Stimulated activated CD4-positive, alpha-beta T cell treated with anti-CD3 and anti-CD28 coated beads, Interleukin-1b, Interleukin-23, amount 100 ng/mL, for 1 hour (primary cell): ENCODE results near the gene ANKRD63.

Source experiments
- DNase-seq, 2 donors: peaks; one replicate each; pipeline ENCODE4 v3.0.0-alpha.2; 2020; ENCODE audit warnings: low read depth in 2 of 2

Gene ANKRD63

DNA sequence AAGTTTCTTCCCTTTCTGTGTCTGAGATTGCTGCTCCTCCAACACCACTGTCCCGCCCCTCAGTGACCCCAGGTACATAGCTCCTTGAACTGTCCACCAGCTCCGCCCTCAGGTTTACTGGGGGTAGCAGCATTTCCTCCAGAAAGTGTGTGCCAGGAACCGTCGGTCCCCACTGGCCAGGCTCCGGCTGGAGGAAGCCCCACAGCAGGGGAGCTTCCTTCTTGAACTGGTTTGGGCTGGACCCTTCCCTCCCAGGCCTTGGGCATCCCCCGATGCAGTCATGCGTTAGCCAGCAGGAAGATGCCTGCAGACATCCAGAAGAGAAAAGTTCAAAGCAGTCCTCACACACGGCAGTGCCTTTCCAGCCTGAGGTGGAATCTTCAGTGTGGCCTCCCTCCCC lies 24.3 kb downstream of the ANKRD63 start:
- no peak for DNase-seq

DNA sequence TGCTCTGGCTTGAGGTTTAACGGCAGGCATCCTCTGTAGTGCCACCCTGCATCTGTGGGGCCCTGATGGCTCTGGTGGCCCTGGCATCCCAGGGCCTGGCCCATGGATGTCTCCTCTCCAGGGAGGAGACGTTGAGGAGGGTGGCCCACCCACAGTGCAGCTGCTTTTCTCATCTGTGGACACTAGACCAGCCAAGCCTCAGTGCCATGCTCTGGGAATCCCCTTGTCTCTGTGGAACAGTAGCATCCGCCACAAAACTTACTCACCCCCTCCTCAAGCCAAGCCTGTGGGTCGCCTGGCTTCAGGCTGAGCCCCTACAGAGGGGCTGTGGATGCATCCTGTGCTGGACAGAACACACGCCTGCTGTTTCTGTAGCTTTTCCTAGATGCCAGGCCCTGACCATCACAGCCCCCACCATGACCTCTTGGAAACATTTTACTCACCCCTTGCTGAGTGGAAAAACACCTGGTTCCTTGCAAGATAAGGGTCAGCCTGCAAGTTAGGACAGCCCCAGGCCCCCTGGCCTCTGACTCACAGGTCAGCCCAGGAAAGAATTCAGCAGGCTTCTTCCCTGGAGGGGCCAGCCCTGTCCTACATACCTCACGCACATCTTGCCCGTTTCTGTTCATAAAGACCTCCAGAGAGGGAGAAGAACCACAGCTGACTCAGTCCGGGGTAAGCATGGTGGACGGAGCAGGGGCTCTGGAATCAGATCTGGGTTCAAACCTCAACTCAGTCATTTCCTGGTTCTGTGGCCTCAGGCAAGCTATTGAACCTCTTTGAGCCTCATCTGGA lies 25.0 kb downstream of the ANKRD63 start:
- DNase-seq, result no peak

DNA sequence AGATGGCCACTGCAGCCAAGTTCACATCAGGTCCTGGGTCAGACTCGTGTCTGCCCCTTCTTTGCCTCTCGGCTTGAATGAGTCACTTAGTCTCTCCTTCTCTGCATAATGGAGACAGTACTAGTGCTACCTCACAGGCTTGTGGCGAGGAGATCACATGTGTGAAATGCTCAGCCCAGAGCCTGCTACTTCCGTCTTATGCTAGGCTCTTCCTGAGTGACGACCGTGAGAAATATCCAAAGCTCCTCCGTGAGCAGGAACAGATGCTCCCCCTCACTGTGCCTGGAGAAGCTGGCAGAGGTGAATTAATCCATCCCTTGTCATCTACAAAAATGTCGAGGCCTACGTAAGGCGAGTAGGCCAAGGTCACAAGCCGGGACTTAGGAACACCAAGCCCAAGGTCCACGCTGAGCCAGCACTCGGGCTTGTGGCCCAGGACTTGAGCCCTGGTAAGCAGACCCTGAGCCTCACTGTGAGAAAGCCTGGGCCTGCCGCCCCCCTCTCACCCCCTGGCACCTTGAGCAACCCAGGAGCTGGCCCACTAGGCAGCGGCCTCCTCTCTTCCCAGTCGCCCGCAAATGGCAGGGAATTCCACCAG lies 26.1 kb downstream of the ANKRD63 start:
- no peak for DNase-seq

DNA sequence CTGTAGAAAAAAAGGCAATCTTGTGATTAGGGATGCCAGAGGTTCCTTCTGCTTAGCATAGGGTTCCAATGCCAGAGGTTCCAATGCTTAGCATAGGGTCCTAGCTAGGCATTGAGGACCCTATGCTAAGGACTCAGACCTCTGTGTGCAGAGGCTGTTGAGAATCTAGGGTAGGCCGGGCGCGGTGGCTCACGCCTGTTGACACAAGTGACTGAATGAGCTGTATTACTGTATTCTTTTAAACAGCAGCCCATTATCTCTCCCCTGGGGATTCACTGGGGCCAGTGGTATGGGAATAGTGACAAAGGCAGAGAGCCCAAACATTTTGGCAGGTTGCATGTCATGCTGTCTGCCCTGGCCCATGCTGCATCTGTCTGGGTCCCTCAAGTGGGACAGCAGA lies 27.8 kb downstream of the ANKRD63 start:
- no peak for DNase-seq

DNA sequence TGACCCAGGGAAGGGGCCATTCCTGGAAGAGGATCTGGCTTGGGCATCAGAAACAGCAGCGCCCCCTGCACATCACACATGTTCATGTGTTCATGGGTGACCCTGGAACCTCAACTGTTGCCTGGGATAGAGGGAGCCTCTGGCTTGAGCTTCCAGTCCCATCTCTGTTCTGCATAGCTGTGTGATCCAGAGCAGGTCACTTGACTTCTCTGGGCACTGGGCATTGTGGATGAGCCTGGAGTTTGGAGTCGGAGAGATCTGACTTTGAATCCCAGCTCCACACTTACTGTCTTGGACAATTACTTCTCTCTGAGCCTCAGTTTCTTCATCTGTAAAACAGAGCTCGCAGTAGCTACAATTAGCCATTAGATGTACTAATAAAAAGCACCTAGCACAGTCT lies 28.4 kb downstream of the ANKRD63 start:
- DNase-seq, result no peak

DNA sequence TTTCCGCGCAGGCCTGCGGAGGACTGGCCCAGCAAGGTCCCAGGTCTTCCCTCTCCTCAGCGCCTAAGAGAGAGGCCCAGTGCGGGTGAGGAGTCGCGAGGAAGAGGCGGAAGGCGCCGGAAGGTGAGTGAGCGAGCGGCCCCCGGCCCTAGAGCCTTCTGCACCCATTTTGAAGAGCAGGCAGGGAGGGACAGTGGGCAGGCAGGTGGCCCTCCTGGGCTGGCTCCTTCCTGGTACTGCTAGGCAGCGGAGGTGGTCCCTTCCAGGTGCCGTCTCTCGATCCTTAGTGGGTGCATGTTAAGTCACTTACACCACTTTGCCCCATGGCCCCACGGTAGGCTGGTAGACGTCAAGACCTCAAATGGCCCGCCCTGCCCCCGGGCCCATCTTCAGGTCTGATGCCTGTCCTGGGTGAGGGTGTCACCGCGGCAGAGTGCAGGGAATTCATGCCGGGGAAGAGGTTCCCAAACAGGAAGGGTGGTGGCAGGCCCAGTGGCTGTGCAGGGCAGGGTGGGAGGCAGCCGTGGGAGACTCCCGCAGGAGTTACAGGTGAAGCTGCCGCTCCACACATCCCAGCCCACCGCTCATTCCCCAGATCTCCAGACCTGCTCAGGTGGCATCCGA lies 29.6 kb downstream of the ANKRD63 start:
- no peak for DNase-seq

DNA sequence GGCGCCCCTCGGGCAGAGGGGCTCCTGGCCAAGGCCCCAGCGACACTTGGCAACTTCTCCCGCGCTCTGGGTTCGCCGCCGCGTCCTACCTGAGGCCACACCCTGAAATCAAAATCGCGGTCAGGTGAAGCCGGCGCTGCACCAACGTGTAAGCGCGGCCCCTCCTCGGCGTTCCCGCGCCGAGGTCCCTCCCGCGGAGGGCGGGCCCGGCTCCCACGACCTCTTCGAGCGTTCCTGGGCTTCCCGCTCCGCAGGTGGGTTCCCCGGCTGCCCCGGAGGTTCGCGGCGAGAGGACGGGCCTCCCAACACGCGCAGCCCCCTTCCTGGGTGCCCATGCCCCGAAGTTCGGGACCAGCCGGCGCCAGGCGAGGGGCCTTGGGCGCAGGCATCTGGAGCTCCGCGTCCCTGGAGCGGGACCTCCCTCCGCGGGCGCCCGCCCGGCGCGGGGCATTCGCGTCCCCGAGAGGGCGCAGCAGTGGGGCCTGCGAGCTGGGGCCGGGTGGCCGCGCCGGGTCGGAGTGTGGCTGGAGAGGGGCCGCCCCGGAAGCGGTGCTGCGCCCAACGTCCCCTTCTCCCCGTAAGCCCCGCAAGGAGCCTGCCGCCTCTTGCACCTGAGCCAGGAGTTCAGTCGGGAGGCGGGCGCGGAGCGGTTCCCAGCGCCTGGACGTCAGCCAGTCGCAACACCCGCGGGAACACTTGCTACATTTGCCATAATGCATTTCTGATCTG lies 30.3 kb downstream of the ANKRD63 start:
- DNase-seq, result no peak

DNA sequence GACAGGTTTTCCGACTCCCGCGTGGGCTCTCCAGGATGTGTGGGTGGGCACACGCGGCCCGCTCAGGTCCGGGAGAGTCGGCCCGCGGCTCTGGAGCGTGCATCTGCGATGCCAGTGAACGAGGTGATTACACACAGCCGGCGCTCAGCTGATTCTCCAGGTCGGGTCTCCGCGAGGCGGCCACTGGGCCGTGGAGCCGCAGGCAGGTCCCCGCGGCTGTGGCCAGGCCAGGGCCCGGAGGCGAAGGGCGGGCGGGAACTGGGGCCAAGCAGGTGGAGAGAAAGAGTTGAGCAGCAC lies 30.8 kb downstream of the ANKRD63 start:
- no peak for DNase-seq

DNA sequence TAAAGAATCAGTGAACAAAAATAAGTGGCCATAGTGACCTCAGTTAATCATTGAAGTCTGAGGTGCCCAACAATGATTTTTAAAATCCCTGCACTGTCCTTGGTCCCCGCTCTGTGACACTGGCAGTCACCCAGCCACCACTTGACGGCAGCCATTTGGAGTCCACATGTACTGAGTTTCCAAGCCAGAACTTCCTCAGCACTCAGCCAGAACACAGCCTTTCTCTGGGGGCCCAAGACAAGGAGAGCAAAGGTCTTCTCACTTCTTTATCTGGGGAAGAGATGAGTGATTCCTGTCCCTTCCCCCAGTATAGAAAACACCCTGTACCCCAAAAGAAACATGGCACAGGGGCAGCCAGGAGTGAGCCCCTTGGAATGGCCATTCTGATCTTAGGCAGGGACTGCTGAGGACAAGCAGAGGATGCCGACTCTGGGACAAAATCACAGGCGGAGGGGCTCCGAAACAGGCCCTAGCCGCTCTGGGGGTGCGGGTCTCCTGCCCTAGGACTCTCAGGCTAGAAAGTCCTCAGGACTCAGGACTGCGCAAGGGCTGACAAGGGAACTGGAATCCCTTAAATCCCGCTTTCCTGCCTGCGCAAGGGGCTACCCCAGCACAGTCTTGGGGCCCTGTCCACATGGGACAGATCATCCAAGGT lies 31.3 kb downstream of the ANKRD63 start:
- DNase-seq, result no peak

DNA sequence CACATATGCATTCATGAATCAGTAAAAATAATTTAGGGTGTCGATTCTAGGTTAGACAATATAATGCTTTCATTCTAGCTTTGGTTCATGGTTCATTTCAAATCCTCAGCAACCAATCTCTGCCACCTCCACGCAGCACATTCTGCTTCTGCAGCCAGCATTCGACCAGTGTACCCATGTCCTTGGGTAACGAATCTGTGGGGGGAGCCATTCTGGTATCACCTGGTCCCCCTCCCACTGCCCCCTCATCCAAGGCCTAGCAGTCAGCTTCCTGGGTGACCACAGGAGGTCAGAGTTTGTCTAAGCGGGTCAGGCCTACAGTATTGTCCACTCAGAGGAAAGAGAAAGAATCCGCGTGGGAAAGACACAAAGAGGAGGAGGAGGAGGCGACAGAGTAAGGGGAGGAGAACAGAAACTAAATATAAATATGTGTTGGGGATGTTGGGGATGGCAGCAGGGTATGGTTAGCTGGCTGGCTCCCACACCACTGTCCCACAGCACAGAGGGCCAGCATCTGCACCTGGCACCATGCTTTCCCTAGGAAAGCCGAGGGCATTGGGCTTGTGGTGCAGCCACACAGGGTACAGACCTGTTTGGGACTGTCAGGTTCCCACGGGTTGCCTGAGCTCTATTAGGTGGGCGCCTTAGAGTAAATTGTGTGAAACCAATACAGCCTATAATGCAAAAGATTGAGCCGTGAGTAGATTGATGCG lies 31.9 kb downstream of the ANKRD63 start:
- no peak for DNase-seq

DNA sequence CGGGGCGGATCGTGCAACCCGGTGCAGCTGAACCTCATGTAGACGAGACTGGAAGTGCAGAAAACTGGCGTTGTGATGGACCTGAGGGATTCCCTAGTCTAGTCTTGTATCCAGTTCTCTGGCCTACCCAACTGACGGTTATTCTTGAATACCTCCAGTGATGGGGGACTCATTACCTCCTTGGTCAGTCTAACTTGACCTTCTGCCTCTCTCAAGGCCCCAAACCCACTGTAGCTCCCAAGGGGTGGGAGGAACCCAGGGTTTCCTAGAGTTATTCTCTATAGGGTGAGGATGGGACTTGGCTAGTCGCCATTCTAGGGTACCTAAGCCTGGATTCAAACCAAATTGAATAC lies 32.6 kb downstream of the ANKRD63 start:
- DNase-seq, result no peak

DNA sequence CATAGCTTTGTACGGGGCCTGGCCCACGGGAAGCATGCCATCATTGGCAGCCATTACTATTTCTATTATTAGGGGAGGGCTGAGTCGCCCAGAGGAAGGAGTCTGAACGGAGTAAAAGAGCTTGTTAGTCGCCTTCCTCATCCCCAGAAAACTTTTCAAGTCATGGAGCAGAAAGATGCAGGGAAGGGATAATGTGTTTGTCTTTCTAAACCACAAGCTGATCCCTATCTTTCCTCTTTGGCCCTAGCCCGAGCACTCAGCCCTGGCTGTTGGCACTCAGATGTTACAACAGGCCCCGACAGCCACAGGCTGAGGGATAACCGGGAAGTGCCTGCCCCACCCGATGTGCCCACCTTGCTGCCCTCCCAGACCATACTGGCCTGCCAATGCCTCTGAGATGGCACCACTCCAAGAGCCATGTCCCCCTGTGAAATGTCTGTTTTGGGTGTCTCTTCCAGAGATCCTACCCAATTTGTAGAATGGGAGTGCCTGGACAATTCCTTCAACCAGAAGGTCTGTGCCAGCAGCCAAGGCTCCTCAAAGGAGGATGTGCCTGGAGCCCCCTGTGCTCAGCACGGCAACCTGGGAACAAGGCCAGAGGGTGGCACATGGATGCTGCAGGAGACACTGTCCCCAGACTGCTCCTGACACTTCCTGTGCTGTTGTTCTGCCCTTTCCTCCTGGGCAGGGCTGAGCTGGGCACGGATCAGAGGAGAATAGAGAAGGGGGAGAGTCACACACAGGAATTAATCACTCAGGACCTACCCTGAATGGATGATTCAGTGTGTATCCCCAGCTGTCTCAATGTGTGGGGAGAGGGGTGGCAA lies 33.2 kb downstream of the ANKRD63 start:
- DNase-seq, result no peak

DNA sequence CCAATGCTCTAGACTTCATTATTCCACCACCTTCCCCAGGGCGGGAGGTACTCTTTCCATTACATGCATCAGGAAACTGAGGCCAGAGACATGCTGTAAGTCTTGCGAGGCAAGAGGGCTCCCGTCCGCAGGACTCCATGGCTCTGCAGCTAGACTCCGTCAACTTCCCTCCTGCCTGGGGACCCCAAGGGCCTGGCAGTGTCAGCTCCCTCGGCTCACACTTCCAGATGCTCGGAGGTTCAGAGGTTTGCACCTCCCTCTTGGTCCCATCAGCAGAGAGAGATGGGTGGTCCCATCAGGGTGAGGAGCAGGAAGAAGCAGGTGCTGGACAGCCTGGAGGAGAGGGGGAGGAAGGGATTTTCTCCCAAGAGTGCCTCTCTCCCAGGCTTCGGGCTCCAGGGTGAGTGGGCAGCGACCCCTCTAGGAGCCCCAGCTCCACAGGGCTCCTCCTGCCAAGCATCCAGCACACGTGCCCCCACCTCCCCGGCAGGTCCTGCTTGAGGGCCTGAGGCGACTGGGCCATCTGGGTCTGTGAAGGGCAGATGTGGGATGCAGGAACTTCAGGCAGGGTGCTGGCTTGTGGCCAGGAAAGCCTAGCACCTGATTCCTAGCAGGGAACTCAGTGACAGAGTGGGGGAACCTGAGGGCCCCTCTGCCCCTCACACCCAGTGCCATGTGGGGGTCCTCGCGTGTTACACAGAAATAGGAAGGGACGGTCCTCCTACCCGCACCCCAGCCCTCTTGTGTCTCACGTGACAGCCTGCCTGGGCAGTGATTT lies 34.7 kb downstream of the ANKRD63 start:
- DNase-seq, result no peak

DNA sequence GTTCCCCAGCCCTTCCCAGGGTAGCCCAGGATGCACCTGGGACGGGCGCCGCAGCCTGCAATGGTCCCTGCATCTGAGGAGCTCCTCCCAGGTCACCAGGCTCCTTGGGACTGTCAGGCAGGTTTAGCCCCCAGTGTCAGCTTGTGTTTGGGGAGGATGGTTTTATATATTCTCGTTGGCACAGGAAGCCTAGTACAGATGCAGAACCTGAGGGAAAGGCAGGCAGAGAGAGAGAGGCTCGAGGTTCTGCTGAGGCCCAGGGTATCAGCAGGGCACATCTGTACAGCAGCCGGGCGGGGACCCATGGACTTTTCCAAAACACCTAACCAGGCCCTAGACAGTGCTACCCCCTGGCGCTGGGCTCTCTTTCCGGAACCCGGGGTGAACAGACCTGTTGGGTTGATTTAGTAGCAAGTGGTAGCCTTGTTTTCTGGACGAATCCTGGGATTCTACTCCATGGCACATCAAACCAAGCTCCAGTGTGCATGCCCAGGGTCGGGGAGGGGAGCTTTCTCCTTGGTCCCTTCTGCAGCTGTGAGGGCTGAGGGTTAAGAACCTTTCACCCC lies 35.4 kb downstream of the ANKRD63 start:
- DNase-seq, result no peak

DNA sequence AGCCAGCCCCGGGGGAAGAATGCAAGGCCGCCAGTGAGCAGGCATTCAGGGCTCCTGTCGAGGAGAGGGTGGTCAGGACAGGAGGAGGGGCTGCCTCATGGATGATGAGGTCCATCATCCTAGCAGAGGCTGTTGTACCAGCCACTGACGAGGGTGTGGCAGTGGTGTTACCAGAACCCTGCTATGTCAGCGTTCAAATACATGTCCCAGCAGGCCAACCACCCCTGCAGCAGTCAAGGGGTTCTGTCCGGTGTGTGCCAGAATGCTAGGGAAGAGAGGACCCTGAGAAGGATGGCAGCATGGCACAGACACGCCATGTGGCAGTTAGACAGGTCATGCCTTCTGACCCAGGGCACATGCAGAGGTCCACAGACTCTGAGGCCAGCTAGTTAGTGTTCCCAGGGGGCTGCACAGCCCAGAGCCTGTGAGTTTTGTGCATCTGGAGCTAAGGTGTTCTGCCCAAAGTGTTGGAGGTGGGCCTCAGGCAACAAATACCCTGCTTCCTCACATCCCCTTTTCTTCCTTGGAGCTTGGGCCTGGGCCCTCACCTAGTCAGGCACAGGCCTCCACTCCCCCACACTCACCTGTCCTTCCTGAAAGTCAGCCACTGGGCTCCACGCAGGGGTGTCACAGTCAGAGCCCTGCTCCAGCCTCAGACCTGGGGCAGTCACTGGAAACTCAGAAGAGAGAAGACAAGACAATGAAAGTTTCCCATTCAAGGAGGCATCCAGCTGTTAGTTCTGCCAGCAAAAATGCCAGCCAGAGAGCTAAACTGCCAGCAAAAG lies 36.2 kb downstream of the ANKRD63 start:
- no peak for DNase-seq

DNA sequence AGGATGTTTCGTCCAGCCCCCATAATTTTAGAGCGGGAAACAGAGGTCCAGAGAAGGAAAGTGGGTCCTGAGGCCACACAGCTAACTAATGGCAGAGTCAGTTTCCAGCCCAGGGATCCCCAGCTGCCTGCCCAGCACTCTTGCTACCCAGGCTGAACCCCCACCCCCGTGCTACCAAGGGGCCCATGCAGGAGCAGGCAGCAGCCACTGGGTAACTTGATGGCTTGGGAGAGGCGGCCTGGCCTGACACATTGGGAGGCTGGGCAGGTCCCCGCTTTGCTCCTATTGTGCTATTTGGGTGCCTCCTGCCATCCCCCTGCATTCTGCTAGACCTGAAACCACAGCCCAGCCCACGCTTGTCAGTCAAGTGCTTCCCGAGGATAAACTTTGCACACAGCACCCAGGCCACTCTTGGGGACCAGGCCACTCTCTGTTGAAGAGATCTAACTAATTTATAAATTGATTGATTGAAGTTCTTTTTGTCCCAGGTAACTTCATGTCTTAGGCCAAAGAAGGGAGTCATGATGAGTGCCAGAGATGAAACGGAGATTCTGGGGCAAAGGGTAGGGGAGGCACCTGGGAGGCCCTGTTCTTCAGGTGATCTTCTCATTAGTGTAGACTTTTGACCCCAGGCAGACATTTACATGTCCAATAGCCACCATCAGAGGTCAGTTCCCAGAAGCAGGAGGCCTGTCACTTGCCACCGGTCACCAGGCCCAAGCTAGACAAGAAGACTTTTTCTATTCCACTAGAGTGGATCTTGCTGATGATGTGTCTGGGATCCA lies 37.0 kb downstream of the ANKRD63 start:
- no peak for DNase-seq

DNA sequence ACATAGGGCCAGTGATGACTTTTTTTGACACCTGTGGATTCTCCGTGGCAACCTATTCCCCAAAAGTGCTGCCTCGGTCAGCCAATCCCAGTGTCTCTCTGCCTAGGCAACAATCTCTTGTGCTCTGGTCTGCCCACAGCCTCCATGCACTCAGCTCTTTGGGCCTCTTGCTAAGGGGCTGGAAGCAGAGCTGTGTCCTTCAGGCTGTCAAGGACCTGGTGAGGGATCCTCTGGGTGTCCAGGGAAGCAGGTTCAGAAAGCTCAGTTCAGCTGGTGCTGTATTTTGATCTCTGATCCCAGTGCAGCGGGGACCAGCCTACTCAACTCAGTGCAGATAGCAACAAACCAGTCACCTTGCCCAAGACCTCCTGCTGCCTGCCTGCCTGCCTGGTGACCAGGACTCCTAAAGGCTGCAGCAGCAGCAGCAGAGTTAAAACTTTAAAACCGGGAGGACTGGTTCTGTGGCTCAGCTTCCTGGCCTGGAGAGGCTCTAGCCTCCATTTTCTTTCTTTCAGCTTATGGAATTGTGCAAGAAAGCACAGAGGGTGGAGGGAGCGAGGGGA lies 37.8 kb downstream of the ANKRD63 start:
- no peak for DNase-seq
